ENCODE measurements around the gene PWWP3B.
"Not testable (repeated sequence)": the region's sequence is repeated elsewhere in the genome, so short reads cannot be mapped to it uniquely, and the experiment has no call there.

Gene PWWP3B

DNA sequence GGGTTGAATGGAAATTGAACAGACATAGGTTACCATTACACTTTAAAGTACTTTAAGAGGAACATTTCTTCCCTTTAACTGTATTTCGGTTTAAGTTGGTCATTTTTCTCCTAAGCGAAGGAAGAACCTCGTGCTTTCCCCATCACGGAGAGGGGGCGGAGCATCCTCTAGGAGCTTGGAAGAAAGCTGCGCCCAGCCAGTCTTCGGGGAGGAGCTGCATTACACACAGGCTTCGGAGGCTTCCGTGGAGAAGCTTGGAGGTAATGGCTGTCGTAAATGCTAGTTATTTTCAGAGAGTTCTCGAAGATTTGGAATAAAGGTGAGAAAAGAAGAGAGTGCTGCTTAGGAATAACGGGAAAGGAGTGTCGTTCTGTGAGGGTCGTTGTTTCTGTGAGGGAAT lies at the start of gene PWWP3B:
Gene PWWP3B (plus strand): TSS at position 199 of the 400 bp plus-strand sequence. CDS start 37,128 bp downstream, outside the sequence.
- DNase-seq: peak; percentile 56

DNA sequence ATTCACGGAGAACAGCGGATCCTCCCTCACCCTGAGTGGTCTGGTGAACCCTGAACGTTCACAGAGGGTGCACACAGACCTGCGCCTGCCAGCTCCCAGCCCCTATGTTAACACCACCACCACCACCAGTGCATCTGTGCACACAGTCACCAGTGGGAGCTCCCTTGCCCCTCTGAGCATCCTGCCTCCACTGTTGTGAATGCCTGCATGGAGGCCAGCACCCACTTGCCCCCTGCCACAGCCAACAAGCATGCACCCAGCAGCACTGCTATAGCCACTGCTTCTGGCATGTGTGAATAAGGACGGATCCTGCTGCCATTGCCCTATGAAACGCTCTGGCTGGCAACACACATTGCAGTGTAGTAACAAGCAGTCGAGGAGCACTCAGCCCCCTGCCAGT lies 29.1 kb upstream of the PWWP3B start:
- DNase-seq: no peak

DNA sequence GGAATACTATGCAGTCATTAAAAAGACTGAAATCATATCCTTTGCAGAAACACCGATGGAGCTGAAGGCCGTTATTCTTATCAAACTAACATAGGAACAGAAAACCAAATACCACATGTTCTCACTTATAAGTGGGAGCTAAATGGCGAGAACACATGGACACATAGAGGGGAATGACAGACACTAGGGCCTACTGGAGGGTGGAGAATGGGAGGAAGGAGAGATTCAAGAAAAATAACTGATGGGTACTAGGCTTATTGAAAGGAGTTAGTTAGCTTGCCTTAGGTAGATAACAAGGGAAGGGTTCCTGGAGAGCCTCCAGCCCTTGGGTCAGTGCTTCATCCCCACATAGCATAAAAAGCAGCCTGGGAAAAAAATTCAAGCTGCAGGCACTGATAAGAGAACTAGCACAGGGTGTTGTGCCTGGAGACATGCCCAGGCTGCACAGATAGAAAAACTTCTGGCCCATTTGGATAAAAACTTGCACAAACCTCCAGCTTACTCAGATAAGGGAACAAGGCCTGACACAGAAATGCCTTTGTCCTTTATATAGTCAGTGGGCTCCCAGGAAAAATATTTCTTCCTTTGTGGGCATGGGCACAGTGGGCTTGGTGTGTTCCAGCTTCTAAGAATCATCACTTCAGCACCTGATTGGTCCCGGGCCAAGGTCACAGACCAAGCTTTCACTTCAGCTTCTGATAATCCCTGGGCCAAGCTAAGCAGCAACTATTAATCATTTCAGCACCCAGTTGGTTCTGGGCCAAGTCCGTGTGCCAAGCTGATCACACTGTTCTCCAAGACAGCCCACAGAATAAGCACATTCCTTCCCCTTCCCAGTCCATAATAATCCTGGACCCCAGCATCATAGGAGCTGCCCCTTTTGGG lies 23.1 kb upstream of the PWWP3B start:
- DNase-seq: no peak

DNA sequence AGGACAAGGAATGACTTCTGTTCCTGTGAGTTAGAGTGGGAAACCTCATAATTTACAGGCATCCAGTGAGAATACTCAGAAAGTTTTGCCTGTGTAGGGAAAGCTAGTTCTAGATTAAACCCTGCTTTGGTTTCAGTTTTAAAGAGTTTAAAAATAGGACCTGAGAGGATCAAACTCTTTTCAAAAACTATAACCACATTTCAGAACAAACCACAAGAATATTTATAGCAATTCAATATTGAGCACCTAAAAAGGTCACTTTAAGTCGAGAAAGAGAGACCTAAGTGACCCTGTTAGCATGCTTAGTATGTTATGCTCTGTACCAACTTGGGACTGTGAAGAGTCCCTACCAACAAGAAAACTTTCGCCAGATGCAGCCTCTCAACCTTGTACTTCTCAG lies 17.4 kb upstream of the PWWP3B start:
- no peak for DNase-seq

DNA sequence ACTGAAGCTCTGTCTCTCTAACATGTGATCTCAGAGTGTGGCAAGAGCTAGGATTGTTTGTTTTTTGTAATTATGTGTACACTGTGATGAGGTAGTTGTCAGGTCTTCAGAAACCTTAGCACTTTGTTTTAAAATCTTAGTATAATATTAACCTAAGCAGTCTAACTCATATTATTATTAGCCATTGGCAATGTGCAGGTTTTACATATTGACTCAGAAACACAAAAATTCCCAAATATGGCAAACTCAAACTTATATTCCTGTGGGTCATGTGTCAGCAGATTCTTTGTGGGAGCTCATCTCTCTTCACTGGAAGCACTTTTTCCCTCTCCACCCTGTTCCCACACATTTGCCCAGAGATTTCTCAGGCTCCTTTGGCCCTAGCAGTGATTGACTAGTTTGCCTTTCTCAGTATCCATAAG lies 8.2 kb upstream of the PWWP3B start:
- DNase-seq: no peak

DNA sequence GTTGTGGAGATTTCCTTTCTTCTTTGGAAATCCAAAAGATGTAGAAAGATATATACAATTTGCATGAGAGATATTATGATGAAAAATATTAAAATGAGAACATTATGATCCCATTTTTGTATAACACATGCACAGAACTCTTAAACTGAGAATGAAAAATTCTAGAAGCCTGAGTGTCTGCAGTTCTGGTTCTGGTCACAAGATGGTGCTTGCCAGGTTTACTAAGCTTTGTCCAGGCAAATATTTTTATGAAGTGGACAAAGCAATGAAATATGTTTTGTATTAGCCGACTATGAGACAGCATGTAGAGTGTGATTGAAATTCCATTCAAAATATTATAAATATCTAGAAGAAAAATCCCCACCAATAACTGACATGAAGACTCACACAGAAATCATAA lies 2.2 kb downstream of the PWWP3B start:
- no peak for DNase-seq

DNA sequence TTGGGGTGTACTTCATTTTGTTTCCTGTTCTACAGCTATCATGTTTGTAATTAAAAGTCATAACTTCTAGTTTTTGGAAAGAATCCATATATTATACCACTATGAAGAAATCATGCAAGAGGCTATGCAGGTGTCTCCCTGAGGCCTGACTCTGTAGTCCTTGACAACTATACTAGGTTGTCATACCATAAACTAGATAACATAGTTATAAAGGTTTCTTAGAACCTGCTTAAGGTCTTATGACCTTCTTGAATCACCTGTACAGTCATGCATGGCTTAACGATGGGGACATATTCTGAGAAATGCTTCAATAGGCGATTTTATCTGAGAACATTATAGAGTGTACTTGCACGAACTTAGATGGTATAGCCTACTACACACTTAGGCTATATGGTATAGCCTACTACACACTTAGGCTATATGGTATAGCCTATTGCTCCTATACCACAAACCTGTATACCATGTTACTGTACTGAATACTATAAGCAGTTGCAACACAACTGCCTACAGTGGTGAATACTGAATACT lies 3.3 kb downstream of the PWWP3B start:
- no peak for DNase-seq

DNA sequence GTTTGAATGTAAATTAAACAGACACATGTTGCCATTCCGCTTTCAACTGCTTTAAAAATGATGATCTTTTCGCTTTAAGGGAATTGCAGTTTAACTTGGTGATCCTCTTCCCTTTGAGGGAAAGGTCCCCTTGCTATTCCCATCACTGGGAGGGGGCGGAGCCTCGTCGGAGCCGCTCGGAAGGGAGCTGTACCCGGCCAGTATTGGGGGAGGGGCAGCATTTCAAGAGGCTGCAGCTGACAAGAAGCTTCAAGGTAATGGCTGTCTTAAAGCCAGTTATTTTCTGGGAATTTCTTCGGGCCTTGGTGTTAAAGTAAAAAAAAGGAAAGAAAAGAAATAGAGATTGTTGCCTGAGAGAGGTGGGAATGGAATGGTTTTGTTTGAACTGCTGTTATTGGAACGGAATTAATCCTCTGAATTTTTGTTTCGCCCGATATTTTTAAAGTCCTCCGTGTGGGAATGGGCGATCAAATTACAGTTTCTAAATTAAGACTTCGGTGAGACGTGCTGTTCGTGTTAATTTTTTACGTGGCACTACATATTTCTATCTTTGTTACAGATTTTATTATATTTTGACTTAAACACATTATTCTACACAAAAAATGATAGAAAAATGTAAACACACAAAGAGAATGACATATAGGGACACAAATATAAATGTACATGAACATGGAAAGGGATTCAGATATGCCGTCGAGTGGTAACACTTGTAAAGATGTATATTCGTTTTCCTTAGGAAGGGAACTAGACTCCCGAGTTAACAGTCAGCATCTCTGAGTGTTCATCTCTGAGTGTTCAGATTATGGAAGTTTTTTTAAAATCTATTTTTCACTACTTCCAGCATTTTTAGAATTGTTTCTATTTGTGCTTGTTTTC lies 9.2 kb downstream of the PWWP3B start:
- DNase-seq: peak; percentile 86

DNA sequence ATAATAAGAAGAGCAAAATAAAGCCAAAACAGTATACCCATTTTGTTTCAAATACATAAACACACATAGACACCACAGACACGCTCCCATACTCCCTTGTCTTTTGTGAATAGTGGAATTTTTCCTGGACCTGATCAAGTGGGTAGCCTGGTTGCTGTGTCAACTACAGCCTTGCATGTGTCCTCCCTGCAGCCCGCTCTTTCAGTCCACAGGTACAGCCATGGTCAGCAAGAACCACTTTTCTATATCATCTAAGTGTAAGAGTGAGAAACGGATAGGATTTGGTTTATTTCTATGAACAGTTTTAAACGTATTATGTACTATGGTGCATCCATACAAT lies 9.8 kb downstream of the PWWP3B start:
- DNase-seq: no peak

DNA sequence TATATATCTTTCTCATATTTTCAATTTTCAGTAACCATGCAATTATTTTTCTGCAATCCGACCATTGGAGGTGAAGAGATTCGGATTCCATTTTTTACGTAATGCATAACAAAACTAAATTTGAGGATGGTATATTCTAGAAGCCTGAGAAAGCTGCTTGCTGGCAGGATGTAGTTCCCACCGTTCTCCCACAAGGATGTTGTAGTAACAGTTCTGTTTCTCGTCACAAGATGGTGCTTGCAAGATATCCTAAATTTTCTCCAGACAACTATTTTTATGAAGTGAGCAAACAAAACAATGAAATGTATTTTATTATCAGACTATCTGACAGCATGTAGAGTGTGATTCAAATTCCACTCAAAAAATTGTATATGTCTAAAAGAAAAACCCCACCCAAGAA lies 10.7 kb downstream of the PWWP3B start:
- no peak for DNase-seq

DNA sequence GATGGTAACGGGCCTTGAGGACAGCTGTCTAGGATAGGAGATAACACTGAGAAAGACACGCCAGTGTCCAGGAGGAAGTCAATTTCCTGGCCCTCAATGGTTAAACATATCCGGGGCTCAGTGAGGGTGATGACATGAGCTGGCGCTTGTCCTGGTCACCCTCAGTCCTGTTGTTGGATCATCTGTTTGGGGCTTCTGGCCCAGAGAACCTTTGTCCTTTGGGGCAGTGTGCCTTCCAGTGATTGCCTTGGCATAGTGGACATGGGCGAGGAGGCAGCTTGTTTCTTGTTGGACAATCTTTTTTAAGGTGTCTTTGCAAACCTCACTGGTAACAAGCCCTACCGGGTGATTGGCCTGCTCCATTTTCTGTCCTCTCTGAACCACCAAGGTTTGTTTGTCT lies 15.6 kb downstream of the PWWP3B start:
- not testable (repeated sequence) for DNase-seq

DNA sequence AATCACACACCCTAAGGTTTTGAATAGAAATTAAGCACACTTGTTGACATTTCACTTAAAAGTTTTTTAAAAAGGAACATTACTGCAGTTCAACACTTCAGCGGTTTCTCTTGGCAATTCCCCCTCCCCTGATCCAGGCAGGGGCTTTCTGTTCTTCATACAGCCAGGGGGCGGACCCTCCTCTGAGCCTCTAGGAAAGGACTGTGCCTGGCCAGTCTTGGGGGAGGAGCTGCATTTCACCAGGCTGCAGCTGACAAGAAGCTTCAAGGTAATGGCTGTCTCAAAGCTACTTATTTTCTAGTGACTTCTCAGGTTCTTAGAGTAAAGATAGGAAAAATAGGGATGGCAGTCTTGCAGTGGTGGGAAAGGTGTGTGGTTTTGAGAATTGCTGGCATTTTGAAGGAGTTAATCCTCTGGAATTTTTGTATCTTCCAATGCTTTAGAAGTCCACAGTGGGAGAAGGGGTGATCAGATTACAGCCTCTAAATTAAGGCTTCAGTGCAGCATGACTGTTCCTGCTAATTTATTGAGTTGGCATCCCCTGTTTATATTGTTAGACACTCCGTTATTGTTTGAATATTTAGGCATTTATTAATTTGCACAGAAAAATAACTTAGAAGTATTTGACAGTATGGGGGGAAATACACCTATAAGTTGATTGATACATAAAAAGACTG lies 33.5 kb downstream of the PWWP3B start:
- DNase-seq: peak; percentile 34

DNA sequence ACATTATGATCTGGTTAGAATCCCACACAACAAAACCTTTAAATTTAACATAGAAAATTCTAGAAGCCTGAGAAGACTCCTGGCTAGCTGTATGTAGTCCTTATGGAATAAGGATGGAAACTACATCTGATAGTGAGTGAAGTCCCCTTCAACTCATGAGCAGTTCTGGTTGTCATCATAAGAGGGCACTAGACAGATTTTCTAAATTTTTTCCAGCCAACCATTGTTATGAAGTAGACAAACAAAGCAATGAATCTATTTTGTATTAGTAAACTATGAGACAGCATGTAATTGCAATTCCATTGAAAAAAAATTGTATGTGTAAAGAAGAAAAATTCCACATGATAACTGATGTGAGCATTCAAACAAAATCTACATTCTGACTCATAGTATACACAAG lies 35.2 kb downstream of the PWWP3B start:
- DNase-seq: no peak

DNA sequence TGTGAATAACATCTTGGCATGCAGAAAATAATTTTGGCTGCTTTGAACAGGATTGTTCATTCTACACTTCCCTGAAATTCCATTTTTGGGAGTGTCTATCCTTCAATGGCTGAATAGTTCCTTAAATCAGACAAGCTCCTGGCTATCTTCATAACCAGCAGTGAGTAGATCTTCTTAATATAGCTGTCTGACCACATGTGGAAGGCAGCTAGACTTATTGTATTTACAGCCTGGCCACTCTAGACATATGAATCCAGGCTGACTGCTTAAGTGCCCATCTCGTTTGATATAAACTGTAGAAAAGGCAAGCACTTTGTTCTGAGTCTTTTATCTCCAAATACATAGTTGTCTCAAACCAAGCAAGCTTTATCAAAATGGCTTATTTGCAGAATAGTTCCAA lies 40.0 kb downstream of the PWWP3B start:
- DNase-seq: no peak
